HS-27A (cell line): ENCODE measurements around the gene TMEM150C.

Source experiments
- DNase-seq: peaks from one replicate; pipeline ENCODE4 v3.0.0-alpha.2; 2012; ENCODE audit warnings: low read depth, missing footprints

TMEM150C gene

GRCh38 chr4:82561786-82562563 is at the start of gene TMEM150C:
TMEM150C (minus strand) TSS chr4:82561988; CDS start chr4:82504657, 57,331 bp downstream.
- DNase-seq: no peak

GRCh38 chr4:82611527-82611926 is 49.7 kb upstream of the TMEM150C start:
- no peak for DNase-seq

- DNase-seq: no peak
Observed at GRCh38 chr4:82610041-82610440, 48.3 kb upstream of the TMEM150C start.

- no peak for DNase-seq
Observed at GRCh38 chr4:82606622-82607021, 44.8 kb upstream of the TMEM150C start.

- DNase-seq: no peak
Observed at GRCh38 chr4:82604522-82604921, 42.7 kb upstream of the TMEM150C start.

- DNase-seq: no peak
Observed at GRCh38 chr4:82601242-82602015, 39.6 kb upstream of the TMEM150C start.

GRCh38 chr4:82599336-82599735 is 37.5 kb upstream of the TMEM150C start:
- no peak for DNase-seq

- DNase-seq: no peak
Observed at GRCh38 chr4:82594456-82594855, 32.7 kb upstream of the TMEM150C start.

- DNase-seq: no peak
Observed at GRCh38 chr4:82593411-82593810, 31.6 kb upstream of the TMEM150C start.

GRCh38 chr4:82592639-82593038 is 30.9 kb upstream of the TMEM150C start:
- no peak for DNase-seq

- DNase-seq: no peak
Observed at GRCh38 chr4:82591592-82591991, 29.8 kb upstream of the TMEM150C start.

- no peak for DNase-seq
Observed at GRCh38 chr4:82589756-82590155, 28.0 kb upstream of the TMEM150C start.

- DNase-seq: no peak
Observed at GRCh38 chr4:82588771-82589270, 27.0 kb upstream of the TMEM150C start.

- DNase-seq: no peak
Observed at GRCh38 chr4:82587826-82588540, 26.2 kb upstream of the TMEM150C start.

- no peak for DNase-seq
Observed at GRCh38 chr4:82585690-82586435, 24.1 kb upstream of the TMEM150C start.

GRCh38 chr4:82584931-82585330 is 23.1 kb upstream of the TMEM150C start:
- DNase-seq: no peak

GRCh38 chr4:82583897-82584587 is 22.3 kb upstream of the TMEM150C start:
- no peak for DNase-seq

- DNase-seq: no peak
Observed at GRCh38 chr4:82579932-82580331, 18.1 kb upstream of the TMEM150C start.

GRCh38 chr4:82578935-82579334 is 17.1 kb upstream of the TMEM150C start:
- no peak for DNase-seq

- no peak for DNase-seq
Observed at GRCh38 chr4:82577451-82577850, 15.7 kb upstream of the TMEM150C start.

- DNase-seq: no peak
Observed at GRCh38 chr4:82569727-82570126, 7.9 kb upstream of the TMEM150C start.
